Transverse colon (tissue), 4 donors: ENCODE results near the gene CHD3.

Experiments used
- CTCF ChIP-seq, 5 experiments: fragments of 200-600 bp in 3 of 5; fragments of 450-650 bp in 2 of 5; sonication (generic) in 3 of 5; IDR thresholded peaks; 1 replicate in 2 of 5; 2 replicates in 3 of 5; pipeline ENCODE4 v1.5.1; 2016 to 2017; ENCODE audit warnings: antibody characterized with exemption in 5 of 5, inconsistent platforms in 3 of 5, mild to moderate bottlenecking in 2 of 5, moderate library complexity in 1 of 5
- EP300 ChIP-seq: sonication (generic); formaldehyde crosslinking; IDR thresholded peaks from one replicate; pipeline ENCODE4 v1.6.1; 2017; ENCODE audit warnings: antibody characterized with exemption, low read depth
- POLR2A ChIP-seq: fragments of 450-650 bp; IDR thresholded peaks from one replicate; pipeline ENCODE4 v1.6.1; 2016; ENCODE audit warnings: antibody characterized with exemption, mild to moderate bottlenecking, moderate library complexity
- POLR2AphosphoS5 ChIP-seq, 3 donors: sonication (generic); formaldehyde crosslinking; IDR thresholded peaks; one replicate each; pipeline ENCODE4 v1.6.1; 2016; ENCODE audit warnings: antibody characterized with exemption in 3 of 3

GRCh38 chr17:7944326-7944725, 55.7 kb downstream of the CHD3 start:
- TF ChIP-seq CTCF (IDR thresholded peaks at IDR 0.05) (no peak), POLR2AphosphoS5 (IDR thresholded peaks at IDR 0.05) (no peak), POLR2A (no peak), EP300 (no peak)
